ENCODE measurements around the gene COPB2. TPM values are rescaled to one million over a fixed set of nuclear protein-coding genes. Genes with fewer than 3 reads are reported as not detected.

Gene COPB2
- total and polyA plus RNA-seq, 2 of the 8 experiments (the other 6 are each of a cell fraction or from before 2014, with no cell fraction given): 40.3 to 119 TPM

DNA sequence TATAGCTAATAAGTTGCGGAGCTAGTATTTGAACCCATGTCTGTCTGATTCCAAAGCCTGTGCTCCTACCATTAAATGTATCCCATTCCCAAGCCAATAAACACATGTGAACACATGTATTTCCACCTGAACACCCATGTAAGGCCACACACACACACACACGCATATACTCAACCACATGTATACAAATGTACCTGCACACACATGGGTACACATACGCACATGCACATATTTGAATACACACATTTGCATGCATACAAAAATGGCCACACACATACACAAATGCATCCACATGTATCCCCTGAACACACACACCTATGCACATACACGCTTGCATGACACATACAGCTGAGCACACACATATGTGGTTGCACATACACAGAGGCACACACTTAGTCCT is 51.0 kb downstream of the COPB2 start:
- no peak overlapping the region for H3K23ac ChIP-seq (ENCODE audit: insufficient read length)
- H3K79me2 ChIP-seq (ENCODE audit: control insufficient read depth in 1 of 2, insufficient read depth in 2 of 2, low read length in 2 of 2): no peaks in the 10 kb centered on the region
- no peaks in the 10 kb centered on the region for H3K4me1 ChIP-seq (replicated peaks in 1 of 4; ENCODE audit: control insufficient read depth in 3 of 4, insufficient read depth in 4 of 4, low read length in 3 of 4)
- no peaks in the 10 kb centered on the region for H3K79me1 ChIP-seq (ENCODE audit: low read depth, low read length)
- H4K91ac ChIP-seq (replicated peaks; ENCODE audit: insufficient read length, low read length): no peak overlapping the region
- no peaks in the 10 kb centered on the region for H4K20me1 ChIP-seq (replicated peaks in 1 of 2; ENCODE audit: control insufficient read depth in 1 of 2, insufficient read depth in 2 of 2, low read length in 2 of 2)
- no peak overlapping the region for H2BK12ac ChIP-seq (ENCODE audit: low read depth, low read length)
- H2AFZ ChIP-seq (ENCODE audit: low read length): no peak overlapping the region
- 94% methylated on average over 4 of the region's 4 CpGs; no CpG with 5 or more reads in 1 of the 2 experiments for WGBS, 2 experiments (ENCODE audit: extremely low coverage in 1 of 2, insufficient coverage in 1 of 2, insufficient read length in 1 of 2, insufficient replicate concordance in 2 of 2, low coverage in 1 of 2, low lambda C conversion rate in 2 of 2, missing lambda C conversion rate in 1 of 2)
- CTCF ChIA-PET (ENCODE audit: partially characterized antibody): interaction anchor here (1.1 to 1.3 kb wide), 2 partner anchors 9 to 16 kb away, joined by 3 to 4 read pairs; no protein-coding TSS in a partner anchor
- no peak overlapping the region for H2BK120ac ChIP-seq (replicated peaks; ENCODE audit: low read depth, low read length)
- POLR2A ChIA-PET (ENCODE audit: partially characterized antibody): no interaction called here
- H4K8ac ChIP-seq (ENCODE audit: extremely low read depth, insufficient read depth, low read length): no peak overlapping the region
- H3K14ac ChIP-seq (ENCODE audit: insufficient read length): no peak overlapping the region
- no peak for FAIRE-seq
- no peak overlapping the region for H3K56ac ChIP-seq (replicated peaks; ENCODE audit: insufficient read length, low read depth, low read length)
- H3K18ac ChIP-seq (ENCODE audit: extremely low read depth, low read length): no peak overlapping the region
- H3K23me2 ChIP-seq (ENCODE audit: low read depth, low read length): no peaks in the 10 kb centered on the region; the same call in 1 of the 2 replicates
- no peaks in the 10 kb centered on the region for H3K9me3 ChIP-seq (ENCODE audit: insufficient read depth in 2 of 2, low read depth in 1 of 2, low read length in 1 of 2)
- H3K36me3 ChIP-seq (ENCODE audit: control insufficient read depth in 2 of 4, insufficient read depth in 4 of 4, low read length in 3 of 4): no peaks in the 10 kb centered on the region
- no peak for TF ChIP-seq RAD21 (IDR thresholded peaks at IDR 0.05 in 1 of 2, conservative IDR thresholded peaks at IDR 0.05 in 1 of 2; ENCODE audit: low read depth in 2 of 2, low read length in 2 of 2)
- no peak for TF ChIP-seq RFX5 (IDR thresholded peaks at IDR 0.05; ENCODE audit: borderline replicate concordance, low read depth, low read length)
- TF ChIP-seq SP4 (IDR thresholded peaks at IDR 0.05; ENCODE audit: low read length): no peak
- no peak for TF ChIP-seq FOSL1 (IDR thresholded peaks at IDR 0.05; ENCODE audit: insufficient read depth, low read depth, low read length)
- no peak for TF ChIP-seq TAF1 (IDR thresholded peaks at IDR 0.05; ENCODE audit: low read depth, low read length)
- TF ChIP-seq PHF8 (conservative IDR thresholded peaks at IDR 0.05; ENCODE audit: low read depth, low read length): no peak
- TF ChIP-seq TAF7 (optimal IDR thresholded peaks at IDR 0.05; ENCODE audit: borderline replicate concordance, low read depth, low read length): no peak
- no peak for TF ChIP-seq SIRT6 (IDR thresholded peaks at IDR 0.05; ENCODE audit: low read length)
- no peak for TF ChIP-seq CREB1 (IDR thresholded peaks at IDR 0.05)
- no peak overlapping the region for H2AK5ac ChIP-seq (ENCODE audit: low read depth, low read length)
- peaks cover 0 to 23% (median 10%) of the 10 kb centered on the region in 4 experiments; a peak in 6 of 7 replicates for H3K27me3 ChIP-seq (replicated peaks in 1 of 4; ENCODE audit: control insufficient read depth in 3 of 4, extremely low read depth in 1 of 4, insufficient read depth in 3 of 4, low read length in 3 of 4)
- no peak overlapping the region for H2BK20ac ChIP-seq (ENCODE audit: low read length)
- no peak overlapping the region for H2BK15ac ChIP-seq (ENCODE audit: low read length)
- H3K4me2 ChIP-seq (ENCODE audit: insufficient read depth in 1 of 2, low read depth in 2 of 2, low read length in 2 of 2): no peak overlapping the region
- no peak overlapping the region for H4K5ac ChIP-seq (ENCODE audit: insufficient read length, low read depth, low read length)
- no peak overlapping the region for H3K4ac ChIP-seq (replicated peaks; ENCODE audit: insufficient read length, low read depth, low read length)
- no peak overlapping the region for H2BK5ac ChIP-seq (ENCODE audit: low read depth, low read length)
- no peak for DNase-seq (ENCODE audit: low read depth in 1 of 2, low spot score in 2 of 2)
- no peak overlapping the region for H3K27ac ChIP-seq (ENCODE audit: low read depth, low read length)
- no peak overlapping the region for H3K9ac ChIP-seq (replicated peaks in 1 of 4; ENCODE audit: extremely low read depth in 1 of 4, low read depth in 3 of 4, low read length in 3 of 4)
- H3K4me3 ChIP-seq (ENCODE audit: extremely low read depth in 1 of 4, insufficient read depth in 2 of 4, low read depth in 3 of 4, low read length in 4 of 4): no peak overlapping the region

Data from H1 (cell line).